Iris pigment epithelial cell (primary cell): ENCODE data around the gene CSGALNACT2.
"Not testable (repeated sequence)": the region's sequence is repeated elsewhere in the genome, so short reads cannot be mapped to it uniquely, and the experiment has no call there.

Source experiments
- DNase-seq: peaks from one replicate; pipeline ENCODE4 v3.0.0-alpha.2; 2011; ENCODE audit warnings: low read depth

CSGALNACT2 gene

DNA sequence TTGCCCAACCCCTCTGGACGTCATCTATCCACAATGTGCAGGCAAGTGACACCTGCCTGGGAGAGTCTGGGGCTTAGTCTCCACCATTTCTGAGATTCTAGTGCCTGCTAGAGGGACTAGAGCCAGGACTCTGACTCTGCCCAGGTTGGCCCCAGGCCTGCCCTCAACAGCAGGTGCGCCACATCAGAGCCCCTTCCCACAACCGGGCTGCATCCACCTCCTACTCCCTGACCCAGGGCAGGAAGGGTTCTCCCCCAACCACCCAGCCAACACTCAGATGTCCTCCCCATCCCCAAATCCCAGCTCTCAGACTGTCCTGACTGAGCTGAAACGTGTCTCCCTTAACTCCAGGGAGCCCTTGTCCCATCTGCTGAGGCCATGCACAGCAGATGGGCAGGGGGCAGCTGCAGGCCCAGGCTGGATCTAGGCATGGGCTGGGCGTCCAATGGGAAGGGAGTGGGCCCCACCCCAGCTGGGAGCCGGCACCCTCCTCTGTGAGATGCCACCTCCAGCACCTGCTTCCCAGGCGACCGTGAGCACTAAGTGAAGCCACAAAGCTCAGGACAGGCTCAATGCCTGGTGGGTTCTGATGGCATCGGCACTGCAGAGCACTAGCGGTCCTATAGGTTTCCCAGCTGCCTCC lies 79.4 kb downstream of the CSGALNACT2 start:
- DNase-seq: no peak

DNA sequence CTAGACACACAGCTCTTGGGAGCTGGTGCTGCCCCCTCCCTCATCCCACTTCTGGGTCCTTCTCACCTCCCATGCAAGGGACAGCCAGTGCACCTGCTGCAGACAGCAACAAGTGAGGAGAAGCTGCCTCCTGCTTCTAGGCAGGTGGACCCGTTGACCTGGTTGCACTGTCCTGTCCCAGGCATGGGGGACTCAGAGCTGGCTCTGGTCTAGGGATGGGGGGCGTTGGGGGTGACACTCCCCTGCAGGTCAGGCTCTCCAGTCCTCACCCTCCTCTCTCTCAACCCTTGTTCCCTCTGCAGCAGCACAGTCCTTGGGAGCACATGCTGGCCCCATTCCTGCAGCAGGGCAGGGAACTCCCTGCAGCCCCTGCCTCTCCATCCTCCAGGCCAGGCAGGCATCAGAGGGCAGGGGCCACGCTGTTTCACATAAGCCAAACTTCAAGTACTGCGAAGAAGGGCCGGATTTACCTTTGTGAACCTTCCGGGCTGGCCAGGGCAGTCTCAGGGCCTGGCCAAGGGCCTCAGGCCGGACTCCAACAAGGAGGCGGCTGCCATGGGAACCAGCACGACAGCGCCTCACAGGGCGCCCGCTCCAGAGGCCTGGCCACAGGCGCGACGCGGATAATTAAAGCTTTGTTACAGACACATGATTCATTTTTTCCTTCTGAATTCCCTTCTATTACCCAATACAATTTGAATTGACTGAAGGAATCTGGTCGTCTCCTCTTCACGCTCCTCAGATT lies 80.1 kb downstream of the CSGALNACT2 start:
- peak; percentile 6 for DNase-seq

- no peak for DNase-seq
Measured at GRCh38 chr10:43218951-43219837, 80.9 kb downstream of the CSGALNACT2 start.

DNA sequence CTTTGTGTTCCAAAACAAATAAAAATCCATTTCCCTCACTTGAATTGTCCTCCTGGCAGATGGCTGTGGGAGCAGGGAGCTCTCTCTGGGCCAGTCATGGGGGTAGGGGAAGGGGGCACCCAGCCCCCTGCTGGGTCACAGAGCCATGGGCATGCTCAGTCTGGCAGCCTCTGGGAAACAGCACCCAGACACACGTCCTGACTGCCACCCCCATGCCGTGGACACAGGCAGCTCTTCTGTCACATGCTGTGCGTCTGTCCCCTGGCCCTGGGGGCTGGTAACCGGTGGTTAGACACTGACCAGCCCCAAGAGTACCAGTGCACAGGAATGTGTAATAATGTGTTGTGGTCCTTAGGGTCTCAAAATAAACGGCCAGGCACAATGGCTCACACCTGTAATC lies 81.6 kb downstream of the CSGALNACT2 start:
- DNase-seq: no peak

DNA sequence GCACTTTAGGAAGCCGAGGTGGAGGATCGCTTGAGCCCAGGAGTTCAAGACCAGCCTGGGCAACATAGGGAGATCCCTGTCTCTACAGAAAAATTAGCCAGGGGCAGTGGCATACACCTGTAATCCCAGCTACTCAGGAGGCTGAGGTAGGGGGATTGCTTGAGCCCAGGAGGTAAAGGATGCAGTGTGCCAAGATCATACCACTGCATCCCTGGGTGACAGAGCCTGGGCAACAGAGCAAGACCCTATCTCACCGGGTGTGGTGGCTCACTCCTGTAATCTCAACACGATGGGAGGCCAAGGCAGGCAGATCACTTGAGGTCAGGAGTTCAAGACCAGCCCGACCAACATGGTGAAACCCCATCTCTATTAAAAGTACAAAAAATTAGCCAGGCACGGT lies 82.0 kb downstream of the CSGALNACT2 start:
- not testable (repeated sequence) for DNase-seq

- DNase-seq: no peak
Measured at GRCh38 chr10:43220657-43221418, 82.6 kb downstream of the CSGALNACT2 start.

DNA sequence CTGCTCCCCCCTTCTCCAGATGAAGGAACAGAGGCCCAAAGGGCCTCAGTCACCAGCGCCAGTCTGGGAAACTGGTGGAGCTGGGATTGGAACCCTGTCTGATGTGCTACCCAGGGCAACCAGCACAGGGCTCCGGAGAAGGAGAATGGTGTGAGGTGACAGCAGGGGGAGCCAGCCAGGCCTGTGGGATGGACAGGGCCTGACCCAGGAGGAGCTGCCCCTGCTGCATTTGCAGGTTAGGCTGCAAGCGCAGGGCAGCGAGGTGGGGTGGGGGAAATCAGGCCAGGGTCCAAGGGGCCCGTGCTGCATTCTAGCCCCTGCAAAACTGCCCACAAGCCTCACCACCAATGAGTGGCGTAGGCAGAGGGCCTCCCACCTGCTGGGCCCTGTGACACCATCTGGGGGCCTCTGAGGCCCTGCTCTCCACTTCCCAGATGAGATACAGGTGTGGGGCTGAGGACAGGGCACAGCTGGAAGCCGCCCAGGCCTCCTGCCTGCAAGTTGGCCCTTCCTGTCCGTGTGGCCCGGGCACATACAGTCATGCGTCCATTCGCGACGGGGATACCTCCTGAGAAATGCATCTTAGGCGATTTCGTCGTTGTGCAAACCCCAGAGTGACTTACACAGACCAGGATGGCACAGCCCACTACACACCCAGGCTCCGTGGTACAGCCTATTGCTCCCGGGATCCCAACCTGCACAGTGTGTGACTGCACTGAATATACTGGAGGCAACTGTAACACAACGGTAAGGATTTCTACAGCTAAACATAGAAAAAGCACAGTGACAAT lies 83.4 kb downstream of the CSGALNACT2 start:
- DNase-seq: no peak

DNA sequence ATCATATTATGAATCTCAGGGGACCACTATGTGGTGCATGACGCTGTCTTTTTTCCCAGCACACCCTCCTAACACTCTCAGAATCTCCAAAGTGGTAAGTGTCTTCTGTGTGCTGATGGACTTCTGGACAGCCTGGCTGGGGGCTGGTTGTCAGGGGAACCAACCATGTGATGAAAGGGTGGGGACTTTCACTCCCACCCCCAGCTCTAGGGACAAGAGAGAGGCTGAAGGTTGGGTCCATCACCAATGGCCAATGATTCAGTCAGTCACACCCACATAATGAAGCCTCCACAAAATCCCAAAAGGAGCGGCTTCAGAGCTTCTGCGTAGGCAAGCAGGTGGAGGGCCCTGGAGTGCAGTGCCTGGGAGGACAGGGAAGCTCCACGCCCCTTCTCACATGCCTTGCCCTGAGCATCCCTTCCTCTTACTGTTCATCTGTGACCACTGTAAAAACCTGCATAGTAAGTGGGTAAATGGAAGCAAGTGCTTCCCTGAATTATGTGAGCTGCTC lies 84.0 kb downstream of the CSGALNACT2 start:
- DNase-seq: no peak

DNA sequence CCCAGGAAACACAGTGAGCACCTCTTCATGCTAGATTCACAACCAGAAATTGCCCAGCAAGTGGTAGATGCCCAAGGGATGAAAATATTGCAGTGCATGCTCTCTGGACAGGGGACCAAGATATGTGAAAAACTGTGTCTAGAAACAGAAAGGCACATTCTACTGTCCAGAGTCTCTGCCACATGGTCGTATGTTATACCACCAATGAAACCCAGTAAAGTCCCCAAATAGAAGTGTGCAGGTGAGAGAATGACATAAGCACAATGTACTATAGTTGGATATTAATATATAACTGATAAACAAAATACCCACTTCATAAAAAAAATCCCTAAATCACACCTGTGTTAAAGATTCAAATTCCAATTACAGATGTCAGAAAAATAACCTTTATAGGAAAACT lies 84.8 kb downstream of the CSGALNACT2 start:
- DNase-seq: no peak

DNA sequence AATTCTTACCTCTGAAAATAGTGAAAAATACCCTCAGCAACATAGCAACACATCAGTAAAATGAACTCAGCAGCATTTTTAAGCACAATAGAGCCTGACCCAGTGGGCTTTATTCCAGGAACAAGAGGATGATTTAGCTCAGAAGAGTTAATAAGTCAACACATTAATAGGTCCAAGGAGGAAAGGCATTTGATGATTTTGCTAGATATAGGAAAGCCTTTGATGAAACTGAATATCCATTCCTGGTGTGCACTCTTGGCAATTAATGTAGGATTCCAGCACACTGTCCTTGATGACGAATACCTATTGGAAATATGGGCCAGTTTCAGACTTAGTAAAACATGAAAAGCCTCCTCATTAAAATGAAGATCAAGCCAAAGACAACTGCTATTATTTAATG lies 86.1 kb downstream of the CSGALNACT2 start:
- no peak for DNase-seq

DNA sequence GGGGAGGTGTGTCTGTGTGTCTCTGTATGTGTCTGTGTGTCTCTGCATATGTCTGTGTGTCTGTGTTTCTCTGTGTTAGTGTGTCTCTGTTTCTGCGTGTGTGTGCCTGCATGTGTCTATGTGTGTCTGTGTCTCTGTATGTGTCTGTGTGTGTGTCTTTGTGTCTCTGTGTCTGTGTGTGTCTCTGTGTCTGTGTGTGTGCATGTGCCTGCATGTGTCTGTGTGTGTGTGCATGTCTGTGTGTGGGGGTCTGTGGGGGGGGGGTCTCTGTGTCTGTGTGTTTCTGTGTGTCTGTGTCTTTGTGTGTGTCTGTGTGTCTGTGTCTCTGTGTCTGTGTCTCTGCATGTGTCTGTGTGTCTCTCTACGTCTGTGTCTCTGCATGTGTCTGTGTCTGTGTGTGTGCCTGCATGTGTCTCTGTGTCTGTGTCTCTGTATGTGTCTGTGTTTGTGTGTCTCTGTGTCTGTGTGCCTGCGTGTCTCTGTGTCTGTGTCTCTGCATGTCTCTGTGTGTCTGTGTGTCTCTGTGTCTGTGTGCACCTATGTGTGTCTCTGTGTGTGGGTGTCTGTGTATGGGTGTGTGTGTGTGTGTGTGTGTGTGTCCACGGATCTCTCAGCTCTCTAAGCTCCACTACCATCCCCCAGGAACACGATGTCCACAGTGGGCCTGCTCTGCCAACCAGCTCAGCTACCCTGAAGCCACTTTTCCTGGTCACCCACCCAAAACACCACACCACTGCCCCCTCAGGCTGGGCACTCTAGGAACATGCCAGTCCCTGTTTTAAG lies 87.0 kb downstream of the CSGALNACT2 start:
- DNase-seq: no peak

DNA sequence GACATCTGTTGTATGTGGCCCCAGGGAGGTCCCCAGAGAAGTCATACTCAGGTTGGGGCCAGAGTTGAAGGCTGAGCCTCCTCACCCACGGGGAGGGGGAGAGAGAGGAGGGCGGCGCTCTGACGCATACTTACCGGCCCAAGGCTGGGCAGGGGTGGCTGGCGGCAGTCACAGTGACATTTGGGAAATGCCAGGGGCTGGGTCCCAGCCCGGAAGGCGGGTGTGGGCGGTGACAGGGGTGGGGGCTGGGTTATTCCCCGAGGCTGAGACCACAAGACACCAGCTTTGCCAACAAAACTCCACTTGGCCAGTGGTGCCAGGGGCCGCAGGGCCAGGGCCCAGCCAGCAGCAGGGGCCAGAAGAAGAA lies 87.5 kb downstream of the CSGALNACT2 start:
- no peak for DNase-seq

- no peak for DNase-seq
Measured at GRCh38 chr10:43226441-43226840, 88.2 kb downstream of the CSGALNACT2 start.

GRCh38 chr10:43226851-43227845 lies 88.9 kb downstream of the CSGALNACT2 start:
- no peak for DNase-seq

GRCh38 chr10:43227911-43228782 lies 89.9 kb downstream of the CSGALNACT2 start:
- DNase-seq: no peak

DNA sequence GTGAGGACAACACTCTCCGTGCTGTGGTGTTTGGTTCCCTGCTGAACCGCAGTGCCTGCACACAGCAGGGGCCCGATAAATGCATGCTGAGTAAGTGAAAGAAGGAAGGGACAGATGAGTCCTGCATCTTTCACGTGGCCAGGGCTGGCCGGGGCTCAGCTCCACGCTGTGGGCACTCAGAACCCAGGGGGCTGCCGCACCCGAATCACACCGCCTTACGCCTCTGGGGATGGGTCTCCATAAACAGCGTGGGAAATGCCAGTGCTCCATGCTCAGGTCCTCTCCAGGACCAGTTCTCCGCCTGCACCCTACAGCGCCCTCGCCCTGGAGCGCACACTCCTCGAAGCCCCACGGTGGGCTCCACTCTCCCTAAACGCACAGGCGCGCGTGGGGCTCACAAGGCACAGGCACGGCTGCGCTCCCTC lies 90.5 kb downstream of the CSGALNACT2 start:
- no peak for DNase-seq

DNA sequence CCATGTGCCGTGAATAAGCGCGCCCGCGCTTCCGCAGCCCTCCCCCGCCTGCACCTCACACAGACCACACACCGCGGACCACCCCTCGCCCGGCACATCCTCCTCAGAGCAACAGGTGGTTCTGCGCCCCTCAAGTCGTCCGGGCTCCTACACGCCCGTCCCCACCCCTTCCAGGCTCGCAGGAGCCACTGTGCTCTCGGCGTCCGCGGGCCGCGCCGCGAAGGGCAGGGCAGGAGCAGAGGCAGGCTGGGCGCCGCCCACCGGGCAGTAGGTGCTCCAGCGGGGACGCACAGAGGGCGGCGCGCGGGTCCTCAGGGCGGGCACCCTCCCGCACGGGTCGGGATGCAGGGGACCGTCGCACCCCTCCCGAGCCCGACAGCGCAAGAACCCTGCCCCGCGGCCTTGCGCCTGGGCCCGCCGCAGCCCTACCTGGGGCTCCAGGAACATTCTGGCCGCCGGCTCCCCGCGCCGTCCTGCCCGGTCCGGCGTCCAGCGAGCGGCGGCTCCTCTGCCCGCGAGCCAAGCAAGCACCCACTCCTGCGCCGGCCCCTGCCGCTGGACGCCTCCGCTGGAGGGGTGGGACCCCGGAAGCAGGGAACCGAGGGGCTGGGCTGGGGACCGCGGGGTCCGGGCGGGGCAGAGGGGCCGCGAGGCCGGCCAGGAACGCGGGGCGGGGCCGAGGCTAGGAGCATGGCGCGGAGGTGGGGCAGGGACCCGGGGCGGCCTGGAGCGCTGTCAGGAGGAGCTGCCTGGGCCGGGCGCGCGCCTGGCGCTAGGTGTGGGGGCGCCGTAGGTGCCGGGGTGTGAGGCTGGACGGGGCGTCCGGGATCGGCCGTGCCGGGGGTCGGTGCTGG lies 91.2 kb downstream of the CSGALNACT2 start:
- no peak for DNase-seq
